ENCODE measurements around the gene NPC1L1.

DNA sequence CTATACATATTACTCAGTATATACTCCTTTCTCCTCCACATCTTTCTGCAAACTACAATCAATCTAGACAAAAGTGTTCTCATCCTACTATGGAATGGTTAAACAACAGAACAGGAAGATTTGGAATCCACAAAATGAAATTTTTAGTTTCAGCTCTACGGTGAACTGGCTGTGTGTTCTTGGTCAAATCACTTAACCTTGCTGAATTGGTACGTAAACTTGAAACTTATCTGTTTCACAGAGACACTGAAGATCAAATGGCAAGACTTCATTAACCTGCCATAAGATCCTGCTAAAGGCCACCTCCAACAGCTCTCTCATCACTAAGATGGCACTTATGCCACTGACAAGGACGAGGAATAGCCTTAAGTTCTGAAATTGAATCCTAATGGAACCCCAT, 52.2 kb downstream of the NPC1L1 start:
- TF ChIP-seq, protein P1, sequence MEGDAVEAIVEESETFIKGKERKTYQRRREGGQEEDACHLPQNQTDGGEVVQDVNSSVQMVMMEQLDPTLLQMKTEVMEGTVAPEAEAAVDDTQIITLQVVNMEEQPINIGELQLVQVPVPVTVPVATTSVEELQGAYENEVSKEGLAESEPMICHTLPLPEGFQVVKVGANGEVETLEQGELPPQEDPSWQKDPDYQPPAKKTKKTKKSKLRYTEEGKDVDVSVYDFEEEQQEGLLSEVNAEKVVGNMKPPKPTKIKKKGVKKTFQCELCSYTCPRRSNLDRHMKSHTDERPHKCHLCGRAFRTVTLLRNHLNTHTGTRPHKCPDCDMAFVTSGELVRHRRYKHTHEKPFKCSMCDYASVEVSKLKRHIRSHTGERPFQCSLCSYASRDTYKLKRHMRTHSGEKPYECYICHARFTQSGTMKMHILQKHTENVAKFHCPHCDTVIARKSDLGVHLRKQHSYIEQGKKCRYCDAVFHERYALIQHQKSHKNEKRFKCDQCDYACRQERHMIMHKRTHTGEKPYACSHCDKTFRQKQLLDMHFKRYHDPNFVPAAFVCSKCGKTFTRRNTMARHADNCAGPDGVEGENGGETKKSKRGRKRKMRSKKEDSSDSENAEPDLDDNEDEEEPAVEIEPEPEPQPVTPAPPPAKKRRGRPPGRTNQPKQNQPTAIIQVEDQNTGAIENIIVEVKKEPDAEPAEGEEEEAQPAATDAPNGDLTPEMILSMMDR (IDR thresholded peaks at IDR 0.05 in 4 of 5, conservative IDR thresholded peaks at IDR 0.05 in 1 of 5), result no peak
- TF ChIP-seq POLR2A (IDR thresholded peaks at IDR 0.05), result no peak
